ENCODE data around the gene SNX6.
"Not testable (repeated sequence)": the region's sequence is repeated elsewhere in the genome, so short reads cannot be mapped to it uniquely, and the experiment has no call there.

DNA sequence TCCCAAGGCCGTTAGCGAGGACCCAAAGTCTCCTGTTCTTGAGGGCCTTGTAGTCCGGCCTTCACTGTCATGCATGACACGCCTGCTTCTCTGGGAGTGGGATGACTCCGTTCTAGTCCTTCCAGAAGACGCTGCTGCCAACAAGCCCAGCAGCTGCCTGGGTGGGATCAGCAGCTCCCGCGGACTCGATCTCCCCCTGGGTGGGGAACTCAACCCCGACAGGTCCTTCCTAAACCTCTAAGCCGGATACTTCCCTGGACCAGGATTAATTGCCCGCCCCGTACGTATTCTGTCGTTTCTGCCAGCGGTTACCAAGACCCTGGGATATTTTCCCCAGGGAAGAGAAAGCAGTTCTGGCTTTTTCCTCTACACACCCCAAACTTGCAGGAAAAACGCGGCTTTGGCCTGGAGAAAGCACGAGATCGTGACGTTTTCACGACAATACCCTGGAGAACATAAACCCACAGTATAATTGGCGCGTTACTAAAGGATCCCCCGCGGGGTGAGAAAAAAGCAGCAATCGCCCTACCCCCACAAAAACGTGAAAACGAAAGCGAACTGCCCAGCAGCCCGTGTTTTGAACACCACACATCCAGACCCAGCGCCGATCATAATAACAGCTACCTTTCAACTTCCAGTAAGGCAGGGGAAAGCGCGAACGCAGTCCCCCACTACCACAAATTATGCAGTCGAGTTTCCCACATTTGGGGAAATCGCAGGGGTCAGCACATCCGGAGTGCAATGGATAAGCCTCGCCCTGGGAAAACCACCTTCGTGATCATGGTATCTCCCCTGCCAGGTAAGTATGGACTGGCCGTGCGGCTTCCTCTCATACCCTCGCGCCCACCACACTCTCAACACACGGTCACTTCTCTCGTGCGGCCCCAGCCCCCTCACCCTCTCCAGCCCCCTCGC, 74.1 kb downstream of the SNX6 start:
- TF ChIP-seq POLR2A, EP300 (IDR thresholded peaks at IDR 0.05): not testable (repeated sequence)
- TF ChIP-seq, protein P1, sequence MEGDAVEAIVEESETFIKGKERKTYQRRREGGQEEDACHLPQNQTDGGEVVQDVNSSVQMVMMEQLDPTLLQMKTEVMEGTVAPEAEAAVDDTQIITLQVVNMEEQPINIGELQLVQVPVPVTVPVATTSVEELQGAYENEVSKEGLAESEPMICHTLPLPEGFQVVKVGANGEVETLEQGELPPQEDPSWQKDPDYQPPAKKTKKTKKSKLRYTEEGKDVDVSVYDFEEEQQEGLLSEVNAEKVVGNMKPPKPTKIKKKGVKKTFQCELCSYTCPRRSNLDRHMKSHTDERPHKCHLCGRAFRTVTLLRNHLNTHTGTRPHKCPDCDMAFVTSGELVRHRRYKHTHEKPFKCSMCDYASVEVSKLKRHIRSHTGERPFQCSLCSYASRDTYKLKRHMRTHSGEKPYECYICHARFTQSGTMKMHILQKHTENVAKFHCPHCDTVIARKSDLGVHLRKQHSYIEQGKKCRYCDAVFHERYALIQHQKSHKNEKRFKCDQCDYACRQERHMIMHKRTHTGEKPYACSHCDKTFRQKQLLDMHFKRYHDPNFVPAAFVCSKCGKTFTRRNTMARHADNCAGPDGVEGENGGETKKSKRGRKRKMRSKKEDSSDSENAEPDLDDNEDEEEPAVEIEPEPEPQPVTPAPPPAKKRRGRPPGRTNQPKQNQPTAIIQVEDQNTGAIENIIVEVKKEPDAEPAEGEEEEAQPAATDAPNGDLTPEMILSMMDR (IDR thresholded peaks at IDR 0.05): not testable (repeated sequence)

Measured in ovary (tissue), 3 donors.